Measurements from ENCODE around the gene CR1L. TPM values are rescaled to one million over a fixed set of nuclear protein-coding genes. Genes with fewer than 3 reads are reported as not detected.
"Not testable (repeated sequence)": the region's sequence is repeated elsewhere in the genome, so short reads cannot be mapped to it uniquely, and the experiment has no call there.

The CR1L gene
- total and polyA plus RNA-seq, 4 donors, result 0.50 to 2.0 (median 1.3) TPM

DNA sequence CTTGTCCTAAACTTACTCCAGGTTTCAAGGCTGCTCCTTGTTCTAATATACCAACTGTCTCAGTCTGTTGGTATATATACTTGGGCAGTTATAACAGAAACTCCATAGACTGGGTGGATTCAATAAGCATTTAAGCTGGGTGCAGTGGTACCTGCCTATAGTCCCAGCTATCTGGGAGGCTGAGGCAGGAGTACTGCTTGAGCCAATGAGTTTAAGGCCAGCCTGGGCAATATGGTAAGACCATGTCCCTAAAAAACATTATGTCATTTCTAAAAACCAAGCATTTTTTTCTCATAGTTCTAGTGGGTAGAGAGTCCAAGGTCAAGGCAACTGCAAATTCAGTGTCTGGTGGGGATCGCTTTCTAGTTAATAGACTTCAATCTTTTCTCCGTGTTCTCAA, 17.4 kb upstream of the CR1L start:
- Histone ChIP-seq H3K9me3 (ENCODE audit: control insufficient read depth, insufficient read depth, low read length) (no peaks in the 10 kb centered on the region), H3K4me1 (ENCODE audit: control insufficient read depth, insufficient read depth, low read length) (no peaks in the 10 kb centered on the region), H3K36me3 (ENCODE audit: control insufficient read depth, insufficient read depth, low read length) (no peaks in the 10 kb centered on the region), H3K27me3 (ENCODE audit: control insufficient read depth, insufficient read depth, low read length) (no peaks in the 10 kb centered on the region), H3K27ac (ENCODE audit: low read depth, low read length) (no peak overlapping the region), H3K4me3 (ENCODE audit: low read depth, low read length) (no peak overlapping the region)
- no peak for DNase-seq (ENCODE audit: low read depth in 4 of 6, low spot score in 6 of 6)
- 100% methylated on average over 2 of the region's 2 CpGs for WGBS (ENCODE audit: insufficient coverage)

DNA sequence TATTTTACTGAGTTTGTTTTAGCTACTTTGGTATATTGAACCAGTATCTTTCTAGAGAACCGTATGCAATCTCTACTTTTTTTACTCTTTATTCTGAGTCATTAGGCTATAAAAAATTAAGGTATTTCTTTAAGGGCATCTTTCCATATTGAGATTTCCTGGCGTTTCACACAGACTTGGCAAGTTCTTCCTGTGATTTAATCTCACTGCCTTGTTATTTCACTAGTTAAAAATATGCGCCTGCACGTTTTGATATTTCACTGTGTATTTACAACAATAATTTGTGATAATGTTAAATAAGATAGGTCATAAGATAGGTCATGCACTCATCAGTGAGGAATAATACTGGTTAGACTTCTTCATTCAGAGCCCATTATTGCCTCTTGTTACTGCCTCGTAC, 16.2 kb upstream of the CR1L start:
- no peak overlapping the region for H3K4me3 ChIP-seq (ENCODE audit: low read depth, low read length)
- no peaks in the 10 kb centered on the region for H3K36me3 ChIP-seq (ENCODE audit: control insufficient read depth, insufficient read depth, low read length)
- no peaks in the 10 kb centered on the region for H3K4me1 ChIP-seq (ENCODE audit: control insufficient read depth, insufficient read depth, low read length)
- no peaks in the 10 kb centered on the region for H3K27me3 ChIP-seq (ENCODE audit: control insufficient read depth, insufficient read depth, low read length)
- H3K27ac ChIP-seq (ENCODE audit: low read depth, low read length), result no peak overlapping the region
- no peaks in the 10 kb centered on the region for H3K9me3 ChIP-seq (ENCODE audit: control insufficient read depth, insufficient read depth, low read length)
- peak in 1 of 6 donors; percentile 38 for DNase-seq (ENCODE audit: low read depth in 4 of 6, low spot score in 6 of 6)
- WGBS (ENCODE audit: insufficient coverage), result no CpG with 5 or more reads among the region's 5 CpGs

DNA sequence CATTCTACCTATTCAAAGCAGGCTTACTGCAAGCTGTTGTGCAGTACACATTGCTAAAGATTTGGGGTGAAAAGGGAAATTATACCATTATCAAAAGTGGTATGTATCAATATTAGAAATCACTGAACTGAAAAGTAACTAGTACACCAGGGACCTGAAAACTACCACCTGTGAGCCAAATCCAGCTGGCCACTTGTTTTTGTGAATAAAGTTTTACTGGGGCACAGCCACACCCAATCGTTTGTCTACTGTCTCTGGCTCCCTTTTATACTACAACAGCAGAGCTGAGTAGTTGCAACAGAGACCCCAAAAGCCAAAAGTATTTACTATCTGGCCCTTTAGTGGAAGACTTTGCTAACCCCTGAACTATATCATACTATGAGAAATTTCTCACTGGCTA, 13.8 kb upstream of the CR1L start:
- H3K4me3 ChIP-seq (ENCODE audit: low read depth, low read length), result no peak overlapping the region
- no peaks in the 10 kb centered on the region for H3K36me3 ChIP-seq (ENCODE audit: control insufficient read depth, insufficient read depth, low read length)
- 60% methylated on average over 1 of the region's 1 CpG for WGBS (ENCODE audit: insufficient coverage)
- no peaks in the 10 kb centered on the region for H3K27me3 ChIP-seq (ENCODE audit: control insufficient read depth, insufficient read depth, low read length)
- H3K27ac ChIP-seq (ENCODE audit: low read depth, low read length), result no peak overlapping the region
- H3K4me1 ChIP-seq (ENCODE audit: control insufficient read depth, insufficient read depth, low read length), result no peaks in the 10 kb centered on the region
- H3K9me3 ChIP-seq (ENCODE audit: control insufficient read depth, insufficient read depth, low read length), result no peaks in the 10 kb centered on the region
- DNase-seq (ENCODE audit: low read depth in 4 of 6, low spot score in 6 of 6), result no peak

- no peak overlapping the region for H3K27ac ChIP-seq (ENCODE audit: low read depth, low read length)
- no peaks in the 10 kb centered on the region for H3K36me3 ChIP-seq (ENCODE audit: control insufficient read depth, insufficient read depth, low read length)
- H3K4me1 ChIP-seq (ENCODE audit: control insufficient read depth, insufficient read depth, low read length), result no peaks in the 10 kb centered on the region
- DNase-seq (ENCODE audit: low read depth in 4 of 6, low spot score in 6 of 6), result no peak
- H3K9me3 ChIP-seq (ENCODE audit: control insufficient read depth, insufficient read depth, low read length), result no peaks in the 10 kb centered on the region
- no peak overlapping the region for H3K4me3 ChIP-seq (ENCODE audit: low read depth, low read length)
- no peaks in the 10 kb centered on the region for H3K27me3 ChIP-seq (ENCODE audit: control insufficient read depth, insufficient read depth, low read length)
These were observed 11.7 kb upstream of the CR1L start for GRCh38 chr1:207633226-207633625.

- 79% methylated on average over 8 of the region's 12 CpGs for WGBS (ENCODE audit: insufficient coverage)
- not testable (repeated sequence) for H3K36me3 ChIP-seq (ENCODE audit: control insufficient read depth, insufficient read depth, low read length); H3K4me3 ChIP-seq (ENCODE audit: low read depth, low read length); H3K27me3 ChIP-seq (ENCODE audit: control insufficient read depth, insufficient read depth, low read length); H3K9me3 ChIP-seq (ENCODE audit: control insufficient read depth, insufficient read depth, low read length); H3K4me1 ChIP-seq (ENCODE audit: control insufficient read depth, insufficient read depth, low read length); DNase-seq (ENCODE audit: low read depth in 4 of 6, low spot score in 6 of 6); H3K27ac ChIP-seq (ENCODE audit: low read depth, low read length)
These were observed 11.1 kb upstream of the CR1L start for GRCh38 chr1:207633699-207634289.

- H3K4me1 ChIP-seq (ENCODE audit: control insufficient read depth, insufficient read depth, low read length); H3K27me3 ChIP-seq (ENCODE audit: control insufficient read depth, insufficient read depth, low read length); H3K36me3 ChIP-seq (ENCODE audit: control insufficient read depth, insufficient read depth, low read length); H3K27ac ChIP-seq (ENCODE audit: low read depth, low read length); H3K4me3 ChIP-seq (ENCODE audit: low read depth, low read length); DNase-seq (ENCODE audit: low read depth in 4 of 6, low spot score in 6 of 6); H3K9me3 ChIP-seq (ENCODE audit: control insufficient read depth, insufficient read depth, low read length): not testable (repeated sequence)
- 100% methylated on average over 2 of the region's 6 CpGs for WGBS (ENCODE audit: insufficient coverage)
These were observed 10.6 kb upstream of the CR1L start for GRCh38 chr1:207634293-207634692.

DNA sequence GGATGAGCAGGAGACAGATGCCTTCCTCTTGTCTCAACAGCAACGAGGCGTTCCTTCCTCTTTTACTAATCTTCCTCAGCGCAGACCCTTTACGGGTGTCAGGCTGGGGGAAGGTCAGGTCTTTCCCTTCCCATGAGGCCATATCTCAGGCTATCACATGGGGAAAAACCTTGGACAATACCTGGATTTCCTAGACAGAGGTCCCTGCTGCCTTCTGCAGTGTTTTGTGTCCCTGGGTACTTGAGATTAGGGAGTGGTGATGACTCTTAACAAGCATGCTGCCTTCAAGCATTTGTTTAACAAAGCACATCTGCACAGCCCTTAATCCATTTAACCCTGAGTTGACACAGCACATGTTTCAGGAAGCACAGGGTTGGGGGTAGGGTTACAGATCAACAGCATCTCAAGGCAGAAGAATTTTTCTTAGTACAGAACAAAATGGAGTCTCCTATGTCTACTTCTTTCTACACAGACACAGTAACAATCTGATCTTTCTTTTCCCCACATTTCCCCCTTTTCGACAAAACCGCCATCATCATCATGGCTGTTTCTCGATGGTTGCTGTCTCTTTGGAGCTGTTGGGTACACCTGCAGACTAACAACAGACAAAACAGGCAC, 9.3 kb upstream of the CR1L start:
- H3K27ac ChIP-seq (ENCODE audit: low read depth, low read length); H3K4me3 ChIP-seq (ENCODE audit: low read depth, low read length); H3K36me3 ChIP-seq (ENCODE audit: control insufficient read depth, insufficient read depth, low read length); H3K4me1 ChIP-seq (ENCODE audit: control insufficient read depth, insufficient read depth, low read length); H3K9me3 ChIP-seq (ENCODE audit: control insufficient read depth, insufficient read depth, low read length); DNase-seq (ENCODE audit: low read depth in 4 of 6, low spot score in 6 of 6); H3K27me3 ChIP-seq (ENCODE audit: control insufficient read depth, insufficient read depth, low read length): not testable (repeated sequence)
- WGBS (ENCODE audit: insufficient coverage), result 58% methylated on average over 4 of the region's 7 CpGs

- not testable (repeated sequence) for H3K4me1 ChIP-seq (ENCODE audit: control insufficient read depth, insufficient read depth, low read length); H3K9me3 ChIP-seq (ENCODE audit: control insufficient read depth, insufficient read depth, low read length); H3K27me3 ChIP-seq (ENCODE audit: control insufficient read depth, insufficient read depth, low read length); H3K4me3 ChIP-seq (ENCODE audit: low read depth, low read length); DNase-seq (ENCODE audit: low read depth in 4 of 6, low spot score in 6 of 6); H3K36me3 ChIP-seq (ENCODE audit: control insufficient read depth, insufficient read depth, low read length); H3K27ac ChIP-seq (ENCODE audit: low read depth, low read length)
- 55% methylated on average over 5 of the region's 9 CpGs for WGBS (ENCODE audit: insufficient coverage)
These were observed 6.3 kb upstream of the CR1L start for GRCh38 chr1:207638487-207639145.

GRCh38 chr1:207639362-207639761, 5.6 kb upstream of the CR1L start:
- H3K27me3 ChIP-seq (ENCODE audit: control insufficient read depth, insufficient read depth, low read length); H3K9me3 ChIP-seq (ENCODE audit: control insufficient read depth, insufficient read depth, low read length); H3K27ac ChIP-seq (ENCODE audit: low read depth, low read length); H3K36me3 ChIP-seq (ENCODE audit: control insufficient read depth, insufficient read depth, low read length); DNase-seq (ENCODE audit: low read depth in 4 of 6, low spot score in 6 of 6); H3K4me1 ChIP-seq (ENCODE audit: control insufficient read depth, insufficient read depth, low read length); H3K4me3 ChIP-seq (ENCODE audit: low read depth, low read length): not testable (repeated sequence)
- WGBS (ENCODE audit: insufficient coverage), result no CpG with 5 or more reads among the region's 5 CpGs

All from spinal cord (tissue), 10 donors.